GM21447 (cell line): ENCODE measurements around the gene FOXP1.
"Not testable (repeated sequence)": the region's sequence is repeated elsewhere in the genome, so short reads cannot be mapped to it uniquely, and the experiment has no call there.

Source experiments
- ATAC-seq: cut with Tn5 transposase; IDR thresholded peaks from one replicate; pipeline ENCODE4 v1.9.1; 2021; ENCODE audit not compliant: unreplicated experiment

The FOXP1 gene

GRCh38 chr3:71028802-71029201, 554.7 kb downstream of the FOXP1 start:
- ATAC-seq: no peak

- no peak for ATAC-seq
These were observed 555.3 kb downstream of the FOXP1 start for GRCh38 chr3:71028184-71028583.

GRCh38 chr3:71026634-71027578, 556.6 kb downstream of the FOXP1 start:
- no peak for ATAC-seq

- no peak for ATAC-seq
These were observed 558.0 kb downstream of the FOXP1 start for GRCh38 chr3:71025516-71025915.

- no peak for ATAC-seq
These were observed 558.5 kb downstream of the FOXP1 start for GRCh38 chr3:71025010-71025409.

- ATAC-seq: no peak
These were observed 560.8 kb downstream of the FOXP1 start for GRCh38 chr3:71022551-71023335.

- no peak for ATAC-seq
These were observed 564.7 kb downstream of the FOXP1 start for GRCh38 chr3:71018799-71019198.

GRCh38 chr3:71016178-71016845, 567.2 kb downstream of the FOXP1 start:
- ATAC-seq: no peak

- ATAC-seq: not testable (repeated sequence)
These were observed 568.9 kb downstream of the FOXP1 start for GRCh38 chr3:71014616-71015015.

- ATAC-seq: no peak
These were observed 570.6 kb downstream of the FOXP1 start for GRCh38 chr3:71012971-71013370.

GRCh38 chr3:71011565-71012287, 571.8 kb downstream of the FOXP1 start:
- peak; percentile 83 for ATAC-seq

GRCh38 chr3:71010726-71011455, 572.6 kb downstream of the FOXP1 start:
- ATAC-seq: peak; percentile 49

- ATAC-seq: no peak
These were observed 575.1 kb downstream of the FOXP1 start for GRCh38 chr3:71008350-71008935.

GRCh38 chr3:71006810-71007785, 576.4 kb downstream of the FOXP1 start:
- no peak for ATAC-seq

GRCh38 chr3:71005702-71006321, 577.7 kb downstream of the FOXP1 start:
- ATAC-seq: no peak

- no peak for ATAC-seq
These were observed 580.0 kb downstream of the FOXP1 start for GRCh38 chr3:71003511-71003910.

GRCh38 chr3:71002298-71002697, 581.2 kb downstream of the FOXP1 start:
- no peak for ATAC-seq

GRCh38 chr3:71001303-71001830, 582.2 kb downstream of the FOXP1 start:
- no peak for ATAC-seq
